Tibial nerve (tissue), 3 donors: ENCODE results near the gene WDR77.

Source experiments
- CTCF ChIP-seq, 5 experiments: fragments of 200-600 bp in 3 of 5; fragments of 450-650 bp in 2 of 5; sonication (generic) in 3 of 5; IDR thresholded peaks; one replicate each; pipeline ENCODE4 v1.5.1; 2016 to 2019; ENCODE audit warnings: antibody characterized with exemption in 5 of 5, mild to moderate bottlenecking in 3 of 5, moderate library complexity in 2 of 5
- POLR2A ChIP-seq, 2 donors: fragments of 450-650 bp; IDR thresholded peaks; one replicate each; pipeline ENCODE4 v1.6.1; 2017; ENCODE audit warnings: antibody characterized with exemption in 2 of 2, mild to moderate bottlenecking in 2 of 2, moderate library complexity in 2 of 2

GRCh38 chr1:111466480-111466879, 17.4 kb upstream of the WDR77 start:
- TF ChIP-seq CTCF (IDR thresholded peaks at IDR 0.05) (no peak), POLR2A (IDR thresholded peaks at IDR 0.05) (no peak)
